Measurements from ENCODE around the gene SSBP1. TPM values are rescaled to one million over a fixed set of nuclear protein-coding genes. Genes with fewer than 3 reads are reported as not detected.
"Not testable (repeated sequence)": the region's sequence is repeated elsewhere in the genome, so short reads cannot be mapped to it uniquely, and the experiment has no call there.

SSBP1 gene
- total RNA-seq, 1 experiment from 2014 or later, result 174 TPM

DNA sequence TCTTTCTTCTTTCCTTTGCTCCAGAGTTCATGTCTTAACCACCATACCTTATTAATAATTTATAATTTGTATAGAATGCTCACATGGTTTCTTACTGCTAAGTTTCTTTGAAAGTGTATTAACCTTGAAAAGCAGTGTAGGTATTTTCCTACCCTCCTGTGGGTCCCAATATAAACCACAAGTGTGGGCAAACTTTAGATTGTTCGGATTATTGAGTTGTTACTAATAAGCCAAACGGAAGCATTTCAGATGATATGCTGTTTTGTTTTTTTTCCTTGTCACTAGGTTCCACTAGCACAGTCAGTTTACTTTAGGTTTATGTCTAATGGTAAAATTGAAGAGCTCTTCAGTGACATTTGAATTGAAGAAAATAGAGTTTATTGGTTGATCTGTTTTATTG lies 10.2 kb downstream of the SSBP1 start:
- ATAC-seq, result no peak
- TF ChIP-seq POLR2AphosphoS5 (IDR thresholded peaks at IDR 0.05; ENCODE audit: low read depth, low read length) (no peak), SIN3A (IDR thresholded peaks at IDR 0.05; ENCODE audit: borderline replicate concordance, insufficient read depth, low read depth, low read length) (no peak), TCF7L2 (IDR thresholded peaks at IDR 0.05; ENCODE audit: low read depth, low read length) (no peak)
- TF ChIP-seq, protein P1, sequence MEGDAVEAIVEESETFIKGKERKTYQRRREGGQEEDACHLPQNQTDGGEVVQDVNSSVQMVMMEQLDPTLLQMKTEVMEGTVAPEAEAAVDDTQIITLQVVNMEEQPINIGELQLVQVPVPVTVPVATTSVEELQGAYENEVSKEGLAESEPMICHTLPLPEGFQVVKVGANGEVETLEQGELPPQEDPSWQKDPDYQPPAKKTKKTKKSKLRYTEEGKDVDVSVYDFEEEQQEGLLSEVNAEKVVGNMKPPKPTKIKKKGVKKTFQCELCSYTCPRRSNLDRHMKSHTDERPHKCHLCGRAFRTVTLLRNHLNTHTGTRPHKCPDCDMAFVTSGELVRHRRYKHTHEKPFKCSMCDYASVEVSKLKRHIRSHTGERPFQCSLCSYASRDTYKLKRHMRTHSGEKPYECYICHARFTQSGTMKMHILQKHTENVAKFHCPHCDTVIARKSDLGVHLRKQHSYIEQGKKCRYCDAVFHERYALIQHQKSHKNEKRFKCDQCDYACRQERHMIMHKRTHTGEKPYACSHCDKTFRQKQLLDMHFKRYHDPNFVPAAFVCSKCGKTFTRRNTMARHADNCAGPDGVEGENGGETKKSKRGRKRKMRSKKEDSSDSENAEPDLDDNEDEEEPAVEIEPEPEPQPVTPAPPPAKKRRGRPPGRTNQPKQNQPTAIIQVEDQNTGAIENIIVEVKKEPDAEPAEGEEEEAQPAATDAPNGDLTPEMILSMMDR (IDR thresholded peaks at IDR 0.05), result no peak
- TF ChIP-seq, protein P2, sequence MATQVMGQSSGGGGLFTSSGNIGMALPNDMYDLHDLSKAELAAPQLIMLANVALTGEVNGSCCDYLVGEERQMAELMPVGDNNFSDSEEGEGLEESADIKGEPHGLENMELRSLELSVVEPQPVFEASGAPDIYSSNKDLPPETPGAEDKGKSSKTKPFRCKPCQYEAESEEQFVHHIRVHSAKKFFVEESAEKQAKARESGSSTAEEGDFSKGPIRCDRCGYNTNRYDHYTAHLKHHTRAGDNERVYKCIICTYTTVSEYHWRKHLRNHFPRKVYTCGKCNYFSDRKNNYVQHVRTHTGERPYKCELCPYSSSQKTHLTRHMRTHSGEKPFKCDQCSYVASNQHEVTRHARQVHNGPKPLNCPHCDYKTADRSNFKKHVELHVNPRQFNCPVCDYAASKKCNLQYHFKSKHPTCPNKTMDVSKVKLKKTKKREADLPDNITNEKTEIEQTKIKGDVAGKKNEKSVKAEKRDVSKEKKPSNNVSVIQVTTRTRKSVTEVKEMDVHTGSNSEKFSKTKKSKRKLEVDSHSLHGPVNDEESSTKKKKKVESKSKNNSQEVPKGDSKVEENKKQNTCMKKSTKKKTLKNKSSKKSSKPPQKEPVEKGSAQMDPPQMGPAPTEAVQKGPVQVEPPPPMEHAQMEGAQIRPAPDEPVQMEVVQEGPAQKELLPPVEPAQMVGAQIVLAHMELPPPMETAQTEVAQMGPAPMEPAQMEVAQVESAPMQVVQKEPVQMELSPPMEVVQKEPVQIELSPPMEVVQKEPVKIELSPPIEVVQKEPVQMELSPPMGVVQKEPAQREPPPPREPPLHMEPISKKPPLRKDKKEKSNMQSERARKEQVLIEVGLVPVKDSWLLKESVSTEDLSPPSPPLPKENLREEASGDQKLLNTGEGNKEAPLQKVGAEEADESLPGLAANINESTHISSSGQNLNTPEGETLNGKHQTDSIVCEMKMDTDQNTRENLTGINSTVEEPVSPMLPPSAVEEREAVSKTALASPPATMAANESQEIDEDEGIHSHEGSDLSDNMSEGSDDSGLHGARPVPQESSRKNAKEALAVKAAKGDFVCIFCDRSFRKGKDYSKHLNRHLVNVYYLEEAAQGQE (IDR thresholded peaks at IDR 0.05; ENCODE audit: insufficient read depth in 1 of 2, low read depth in 2 of 2, low read length in 1 of 2), result no peak
- H3K4me1 ChIP-seq (ENCODE audit: control insufficient read depth, insufficient read depth, low read length), result no peaks in the 10 kb centered on the region
- ChIA-PET POLR2A (interaction anchor here (0.6 kb wide), 1 partner anchor 14 kb away, joined by 3 read pairs; no protein-coding TSS in a partner anchor), CTCF (no interaction called here)
- H3K27me3 ChIP-seq (ENCODE audit: control insufficient read depth, insufficient read depth, low read length), result no peaks in the 10 kb centered on the region
- H3K4me3 ChIP-seq (ENCODE audit: low read depth in 2 of 2, low read length in 2 of 2), result no peak overlapping the region
- in situ Hi-C loops (cut with HindIII; ENCODE audit: low pct_unique_long_range_greater_than_20kb, low sequenced_read_pairs) (no loop called here), intact Hi-C loops (cut with micrococcal nuclease; ENCODE audit: unreplicated experiment) (no loop called here)
- H3K9me3 ChIP-seq (ENCODE audit: control insufficient read depth, insufficient read depth, low read depth, low read length), result peaks cover 23% of the 10 kb centered on the region
- H3K36me3 ChIP-seq (ENCODE audit: control insufficient read depth, insufficient read depth, low read length), result peaks cover 60% of the 10 kb centered on the region
- BruUV-seq (replicated peaks), result no TSS peak
- H3K27ac ChIP-seq (ENCODE audit: low read length), result no peak overlapping the region
- no peak for DNase-seq (ENCODE audit: low read depth, low spot score)

DNA sequence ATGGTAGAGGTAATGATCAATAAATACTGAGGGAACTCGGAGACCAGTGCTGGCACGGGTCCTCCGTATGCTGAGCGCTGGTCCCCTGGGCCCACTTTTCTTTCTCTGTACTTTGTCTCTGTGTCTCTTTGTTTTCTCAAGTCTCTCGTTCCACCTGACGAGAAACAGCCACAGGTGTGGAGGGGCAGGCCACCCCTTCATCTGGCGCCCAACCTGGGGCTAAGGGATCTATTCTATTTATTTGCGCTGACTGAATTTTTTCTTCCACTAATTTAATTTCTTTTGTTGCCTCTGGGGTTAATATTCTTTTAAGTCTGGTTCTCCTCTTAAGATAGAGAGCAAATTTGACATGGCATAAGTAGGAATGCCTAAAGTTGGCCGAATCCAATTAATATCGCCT lies 13.7 kb downstream of the SSBP1 start:
- H3K27me3 ChIP-seq (ENCODE audit: control insufficient read depth, insufficient read depth, low read length); ATAC-seq; CTCF ChIA-PET; H3K4me3 ChIP-seq (ENCODE audit: low read depth in 2 of 2, low read length in 2 of 2); H3K27ac ChIP-seq (ENCODE audit: low read length); intact Hi-C loops (cut with micrococcal nuclease; ENCODE audit: unreplicated experiment); H3K4me1 ChIP-seq (ENCODE audit: control insufficient read depth, insufficient read depth, low read length); POLR2A ChIA-PET; BruUV-seq (replicated peaks); in situ Hi-C loops (cut with HindIII; ENCODE audit: low pct_unique_long_range_greater_than_20kb, low sequenced_read_pairs); DNase-seq (ENCODE audit: low read depth, low spot score): not testable (repeated sequence)
- Histone ChIP-seq H3K36me3 (ENCODE audit: control insufficient read depth, insufficient read depth, low read length) (peaks cover 36% of the 10 kb centered on the region), H3K9me3 (ENCODE audit: control insufficient read depth, insufficient read depth, low read depth, low read length) (peaks cover 23% of the 10 kb centered on the region)

DNA sequence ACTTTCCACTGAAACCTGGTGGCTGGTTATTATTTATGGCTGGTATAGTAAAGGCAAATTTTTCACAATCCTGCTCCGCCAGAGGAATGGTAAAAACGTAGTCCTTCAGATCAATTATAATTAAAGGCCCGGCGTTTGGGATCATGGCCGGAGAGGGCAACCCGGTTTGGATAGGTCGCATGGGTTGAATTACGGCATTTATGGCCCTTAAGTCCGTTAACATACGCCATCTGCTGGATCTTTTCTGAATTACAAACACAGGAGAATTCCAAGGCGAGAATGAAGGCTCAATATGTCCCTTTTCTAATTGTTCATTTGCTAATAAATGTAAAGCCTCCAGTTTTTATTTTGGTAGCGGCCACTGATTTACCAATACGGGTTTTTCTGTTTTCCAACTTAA lies 14.5 kb downstream of the SSBP1 start:
- no peaks in the 10 kb centered on the region for H3K4me1 ChIP-seq (ENCODE audit: control insufficient read depth, insufficient read depth, low read length)
- peaks cover 33% of the 10 kb centered on the region for H3K36me3 ChIP-seq (ENCODE audit: control insufficient read depth, insufficient read depth, low read length)
- H3K9me3 ChIP-seq (ENCODE audit: control insufficient read depth, insufficient read depth, low read depth, low read length), result peaks cover 23% of the 10 kb centered on the region
- ATAC-seq, result no peak
- intact Hi-C loops (cut with micrococcal nuclease; ENCODE audit: unreplicated experiment), result no loop called here
- BruUV-seq (replicated peaks), result no TSS peak
- no peak overlapping the region for H3K4me3 ChIP-seq (ENCODE audit: low read depth in 2 of 2, low read length in 2 of 2)
- TF ChIP-seq, protein P1 (IDR thresholded peaks at IDR 0.05), result peak; percentile 66
- TF ChIP-seq SIN3A (IDR thresholded peaks at IDR 0.05; ENCODE audit: borderline replicate concordance, insufficient read depth, low read depth, low read length) (no peak), TCF7L2 (IDR thresholded peaks at IDR 0.05; ENCODE audit: low read depth, low read length) (no peak)
- H3K27ac ChIP-seq (ENCODE audit: low read length), result no peak overlapping the region
- CTCF ChIA-PET, result no interaction called here
- in situ Hi-C loops (cut with HindIII; ENCODE audit: low pct_unique_long_range_greater_than_20kb, low sequenced_read_pairs), result no loop called here
- DNase-seq (ENCODE audit: low read depth, low spot score), result no peak
- H3K27me3 ChIP-seq (ENCODE audit: control insufficient read depth, insufficient read depth, low read length), result no peaks in the 10 kb centered on the region
- POLR2A ChIA-PET, result no interaction called here

Data from Panc1 (cell line).